Esophagus squamous epithelium (tissue), 4 donors: Measurements from ENCODE around the gene VAT1L.

Experiments
- POLR2A ChIP-seq, 4 donors: fragments of 450-650 bp; IDR thresholded peaks; one replicate each; pipeline ENCODE4 v1.6.1; 2017; ENCODE audit warnings: antibody characterized with exemption in 4 of 4, mild to moderate bottlenecking in 4 of 4, moderate library complexity in 3 of 4
- TF ChIP-seq, protein P1 (sequence below), 6 experiments: fragments of 450-650 bp in 4 of 6; fragments of 200-600 bp in 2 of 6; sonication (generic) in 2 of 6; IDR thresholded peaks; one replicate each; pipeline ENCODE4 v1.5.1; 2016 to 2019; ENCODE audit warnings: antibody characterized with exemption in 6 of 6, mild to moderate bottlenecking in 4 of 6, moderate library complexity in 4 of 6

DNA sequence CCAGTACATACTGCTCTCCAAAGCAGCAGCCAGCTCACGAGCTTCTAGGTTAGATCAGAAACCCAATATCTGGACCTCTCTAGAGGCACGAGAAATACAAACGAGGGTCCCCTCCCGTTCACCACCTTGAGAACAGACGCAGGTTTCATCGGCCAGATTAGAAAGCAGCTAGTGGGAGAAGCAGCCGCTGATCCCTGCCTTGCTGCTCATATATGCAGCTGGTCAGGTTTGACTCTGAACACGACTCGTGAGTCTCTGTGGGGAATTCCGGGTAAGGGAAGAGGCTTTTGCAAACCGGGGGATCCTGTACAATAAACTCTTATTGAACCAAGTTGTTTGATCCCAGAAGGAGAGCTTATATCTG, 1.6 kb downstream of the VAT1L start:
- TF ChIP-seq, protein P1, sequence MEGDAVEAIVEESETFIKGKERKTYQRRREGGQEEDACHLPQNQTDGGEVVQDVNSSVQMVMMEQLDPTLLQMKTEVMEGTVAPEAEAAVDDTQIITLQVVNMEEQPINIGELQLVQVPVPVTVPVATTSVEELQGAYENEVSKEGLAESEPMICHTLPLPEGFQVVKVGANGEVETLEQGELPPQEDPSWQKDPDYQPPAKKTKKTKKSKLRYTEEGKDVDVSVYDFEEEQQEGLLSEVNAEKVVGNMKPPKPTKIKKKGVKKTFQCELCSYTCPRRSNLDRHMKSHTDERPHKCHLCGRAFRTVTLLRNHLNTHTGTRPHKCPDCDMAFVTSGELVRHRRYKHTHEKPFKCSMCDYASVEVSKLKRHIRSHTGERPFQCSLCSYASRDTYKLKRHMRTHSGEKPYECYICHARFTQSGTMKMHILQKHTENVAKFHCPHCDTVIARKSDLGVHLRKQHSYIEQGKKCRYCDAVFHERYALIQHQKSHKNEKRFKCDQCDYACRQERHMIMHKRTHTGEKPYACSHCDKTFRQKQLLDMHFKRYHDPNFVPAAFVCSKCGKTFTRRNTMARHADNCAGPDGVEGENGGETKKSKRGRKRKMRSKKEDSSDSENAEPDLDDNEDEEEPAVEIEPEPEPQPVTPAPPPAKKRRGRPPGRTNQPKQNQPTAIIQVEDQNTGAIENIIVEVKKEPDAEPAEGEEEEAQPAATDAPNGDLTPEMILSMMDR (IDR thresholded peaks at IDR 0.05): no peak
- TF ChIP-seq POLR2A (IDR thresholded peaks at IDR 0.05): no peak
